SK-N-SH treated with all-trans-retinoic acid at 6 μM for 48 hours (cell line): ENCODE measurements around the gene CKM.

Experiments used
- ATAC-seq: fragments of 200-7000 bp; cut with Tn5 transposase; 3 replicates; pipeline ENCODE4 v1.9.1; 2020; ENCODE audit warnings: mild to moderate bottlenecking, moderate library complexity
- ARNTL ChIP-seq: fragments of 450-650 bp; formaldehyde crosslinking; IDR thresholded peaks from 2 replicates; pipeline ENCODE4 v1.5.0; 2020; ENCODE audit warnings: low read depth, mild to moderate bottlenecking, moderate library complexity, borderline replicate concordance
- BACH2 ChIP-seq: fragments of 250-450 bp; sonication (Bioruptor Pico); IDR thresholded peaks from 2 replicates; pipeline ENCODE4 v1.9.0; 2021; ENCODE audit warnings: mild to moderate bottlenecking, borderline replicate concordance
- CREB5 ChIP-seq: fragments of 250-450 bp; sonication (Bioruptor Pico); IDR thresholded peaks from 2 replicates; pipeline ENCODE4 v1.5.1; 2020; ENCODE audit warnings: low read depth, mild to moderate bottlenecking, moderate library complexity
- CSDC2 ChIP-seq: fragments of 250-450 bp; sonication (Bioruptor Pico); IDR thresholded peaks from 2 replicates; pipeline ENCODE4 v1.5.0; 2020; ENCODE audit warnings: mild to moderate bottlenecking, moderate library complexity
- CSRNP3 ChIP-seq: fragments of 250-450 bp; sonication (Bioruptor Pico); IDR thresholded peaks from 2 replicates; pipeline ENCODE4 v1.5.1; 2021; ENCODE audit warnings: mild to moderate bottlenecking, moderate library complexity
- ESRRG ChIP-seq: fragments of 250-450 bp; sonication (Bioruptor Pico); IDR thresholded peaks from 2 replicates; pipeline ENCODE4 v1.6.1; 2021; ENCODE audit warnings: mild to moderate bottlenecking
- ISL1 ChIP-seq: fragments of 250-450 bp; sonication (Bioruptor Pico); IDR thresholded peaks from 2 replicates; pipeline ENCODE4 v2.1.2; 2022; ENCODE audit warnings: mild to moderate bottlenecking, moderate library complexity
- OSR1 ChIP-seq: fragments of 250-450 bp; sonication (Bioruptor Pico); IDR thresholded peaks from 2 replicates; pipeline ENCODE4 v1.8.0; 2022; ENCODE audit warnings: moderate library complexity, mild to moderate bottlenecking, inconsistent platforms
- POU6F1 ChIP-seq: fragments of 250-450 bp; sonication (Bioruptor Pico); IDR thresholded peaks from 2 replicates; pipeline ENCODE4 v1.8.0; 2021; ENCODE audit warnings: low read depth, mild to moderate bottlenecking, moderate library complexity, borderline replicate concordance
- PPARA ChIP-seq: fragments of 250-450 bp; sonication (Bioruptor Pico); IDR thresholded peaks from 2 replicates; pipeline ENCODE4 v1.5.0; 2020; ENCODE audit warnings: mild to moderate bottlenecking, borderline replicate concordance
- RARB ChIP-seq: fragments of 250-450 bp; sonication (Bioruptor Pico); IDR thresholded peaks from 2 replicates; pipeline ENCODE4 v1.8.0; 2021; ENCODE audit warnings: mild to moderate bottlenecking, moderate library complexity
- SNAI2 ChIP-seq: fragments of 250-450 bp; sonication (Bioruptor Pico); IDR thresholded peaks from 2 replicates; pipeline ENCODE4 v1.5.0; 2020; ENCODE audit warnings: mild to moderate bottlenecking, moderate library complexity
- TCF4 ChIP-seq: fragments of 250-450 bp; sonication (Bioruptor Pico); IDR thresholded peaks from 2 replicates; pipeline ENCODE4 v1.8.0; 2021; ENCODE audit warnings: mild to moderate bottlenecking, moderate library complexity, borderline replicate concordance
- TOX ChIP-seq: fragments of 250-450 bp; sonication (Bioruptor Pico); IDR thresholded peaks from 2 replicates; pipeline ENCODE4 v1.8.0; 2021; ENCODE audit warnings: mild to moderate bottlenecking, moderate library complexity, borderline replicate concordance
- ZC3H10 ChIP-seq: fragments of 250-450 bp; sonication (Bioruptor Pico); IDR thresholded peaks from 2 replicates; pipeline ENCODE4 v1.5.1; 2021; ENCODE audit warnings: mild to moderate bottlenecking, moderate library complexity
- ZFP30 ChIP-seq: fragments of 450-650 bp; formaldehyde crosslinking; IDR thresholded peaks from 2 replicates; pipeline ENCODE4 v1.5.0; 2022; ENCODE audit warnings: mild to moderate bottlenecking, moderate library complexity
- ZNF70 ChIP-seq: fragments of 450-650 bp; formaldehyde crosslinking; IDR thresholded peaks from 2 replicates; pipeline ENCODE4 v1.5.0; 2020; ENCODE audit warnings: mild to moderate bottlenecking, moderate library complexity
- ZNF8 ChIP-seq: fragments of 450-650 bp; formaldehyde crosslinking; IDR thresholded peaks from 2 replicates; pipeline ENCODE4 v1.5.0; 2020; ENCODE audit warnings: mild to moderate bottlenecking, moderate library complexity
- TF ChIP-seq, protein P1 (sequence below): fragments of 250-450 bp; sonication (Bioruptor Pico); IDR thresholded peaks from 2 replicates; pipeline ENCODE4 v1.8.0; 2020; ENCODE audit warnings: mild to moderate bottlenecking, moderate library complexity, borderline replicate concordance
- TF ChIP-seq, protein P2 (sequence below): fragments of 250-450 bp; sonication (Bioruptor Pico); IDR thresholded peaks from 2 replicates; pipeline ENCODE4 v1.5.0; 2020; ENCODE audit warnings: mild to moderate bottlenecking, moderate library complexity

The CKM gene

GRCh38 chr19:45368737-45369340 is 46.2 kb upstream of the CKM start:
- no peak for ATAC-seq
- TF ChIP-seq ZFP30 (CRISPR knock-in tag) (no peak), ZC3H10 (CRISPR knock-in tag) (no peak), OSR1 (CRISPR knock-in tag) (no peak), RARB (CRISPR knock-in tag) (no peak), TOX (no peak), TCF4 (CRISPR knock-in tag) (no peak)

GRCh38 chr19:45368127-45368526 is 45.5 kb upstream of the CKM start:
- TF ChIP-seq SNAI2 (CRISPR knock-in tag) (no peak), POU6F1 (no peak), TOX (no peak), OSR1 (CRISPR knock-in tag) (no peak), ESRRG (CRISPR knock-in tag) (no peak), ZNF70 (no peak), ARNTL (CRISPR knock-in tag) (no peak), CREB5 (CRISPR knock-in tag) (no peak)
- no peak for ATAC-seq

GRCh38 chr19:45364696-45365095 is 42.0 kb upstream of the CKM start:
- TF ChIP-seq ZNF8 (CRISPR knock-in tag) = no peak
- TF ChIP-seq, protein P1, sequence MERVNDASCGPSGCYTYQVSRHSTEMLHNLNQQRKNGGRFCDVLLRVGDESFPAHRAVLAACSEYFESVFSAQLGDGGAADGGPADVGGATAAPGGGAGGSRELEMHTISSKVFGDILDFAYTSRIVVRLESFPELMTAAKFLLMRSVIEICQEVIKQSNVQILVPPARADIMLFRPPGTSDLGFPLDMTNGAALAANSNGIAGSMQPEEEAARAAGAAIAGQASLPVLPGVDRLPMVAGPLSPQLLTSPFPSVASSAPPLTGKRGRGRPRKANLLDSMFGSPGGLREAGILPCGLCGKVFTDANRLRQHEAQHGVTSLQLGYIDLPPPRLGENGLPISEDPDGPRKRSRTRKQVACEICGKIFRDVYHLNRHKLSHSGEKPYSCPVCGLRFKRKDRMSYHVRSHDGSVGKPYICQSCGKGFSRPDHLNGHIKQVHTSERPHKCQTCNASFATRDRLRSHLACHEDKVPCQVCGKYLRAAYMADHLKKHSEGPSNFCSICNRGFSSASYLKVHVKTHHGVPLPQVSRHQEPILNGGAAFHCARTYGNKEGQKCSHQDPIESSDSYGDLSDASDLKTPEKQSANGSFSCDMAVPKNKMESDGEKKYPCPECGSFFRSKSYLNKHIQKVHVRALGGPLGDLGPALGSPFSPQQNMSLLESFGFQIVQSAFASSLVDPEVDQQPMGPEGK (CRISPR knock-in tag) = no peak
- TF ChIP-seq POU6F1 = no peak
- TF ChIP-seq CSDC2 = no peak
- no peak for TF ChIP-seq OSR1 (CRISPR knock-in tag)
- TF ChIP-seq ZC3H10 (CRISPR knock-in tag) = no peak
- TF ChIP-seq TCF4 (CRISPR knock-in tag) = no peak
- ATAC-seq = no peak

DNA sequence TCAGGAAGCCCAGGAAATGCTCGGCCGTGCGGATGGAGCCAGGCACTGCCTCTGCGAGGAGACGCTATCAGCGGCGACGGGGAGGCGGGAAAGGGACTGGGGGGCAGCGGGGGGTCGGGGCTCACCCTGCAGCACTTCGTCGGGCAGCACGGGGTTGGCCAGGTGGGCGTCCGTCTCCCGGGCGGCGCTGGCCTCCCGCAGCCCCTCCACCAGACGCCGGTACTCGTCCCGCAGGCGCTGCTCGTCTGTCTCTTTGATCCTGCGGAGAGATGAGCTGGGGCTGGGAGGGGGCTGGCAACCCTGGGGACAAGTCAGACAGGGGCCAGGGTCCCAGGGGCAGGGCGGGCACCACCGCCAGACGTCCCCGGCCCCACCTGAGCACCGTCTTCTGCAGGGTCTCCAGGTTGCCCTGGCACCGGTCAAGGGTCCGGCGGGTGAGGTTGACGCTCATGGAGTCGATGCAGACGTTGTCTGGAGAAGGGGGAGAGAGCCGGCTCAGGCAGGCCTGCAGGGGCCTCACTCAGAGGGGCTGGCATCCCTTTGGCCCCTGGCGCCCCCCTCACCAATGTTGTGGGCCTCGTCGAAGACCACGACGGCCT is 41.3 kb upstream of the CKM start:
- TF ChIP-seq PPARA (CRISPR knock-in tag) = no peak
- TF ChIP-seq CSDC2 = no peak
- TF ChIP-seq ZFP30 (CRISPR knock-in tag) = no peak
- no peak for ATAC-seq

GRCh38 chr19:45362291-45362690 is 39.6 kb upstream of the CKM start:
- TF ChIP-seq SNAI2 (CRISPR knock-in tag) = no peak
- TF ChIP-seq ESRRG (CRISPR knock-in tag) = no peak
- no peak for TF ChIP-seq ZC3H10 (CRISPR knock-in tag)
- TF ChIP-seq CSRNP3 = no peak
- TF ChIP-seq ZFP30 (CRISPR knock-in tag) = no peak
- TF ChIP-seq ZNF8 (CRISPR knock-in tag) = no peak
- TF ChIP-seq, protein P2, sequence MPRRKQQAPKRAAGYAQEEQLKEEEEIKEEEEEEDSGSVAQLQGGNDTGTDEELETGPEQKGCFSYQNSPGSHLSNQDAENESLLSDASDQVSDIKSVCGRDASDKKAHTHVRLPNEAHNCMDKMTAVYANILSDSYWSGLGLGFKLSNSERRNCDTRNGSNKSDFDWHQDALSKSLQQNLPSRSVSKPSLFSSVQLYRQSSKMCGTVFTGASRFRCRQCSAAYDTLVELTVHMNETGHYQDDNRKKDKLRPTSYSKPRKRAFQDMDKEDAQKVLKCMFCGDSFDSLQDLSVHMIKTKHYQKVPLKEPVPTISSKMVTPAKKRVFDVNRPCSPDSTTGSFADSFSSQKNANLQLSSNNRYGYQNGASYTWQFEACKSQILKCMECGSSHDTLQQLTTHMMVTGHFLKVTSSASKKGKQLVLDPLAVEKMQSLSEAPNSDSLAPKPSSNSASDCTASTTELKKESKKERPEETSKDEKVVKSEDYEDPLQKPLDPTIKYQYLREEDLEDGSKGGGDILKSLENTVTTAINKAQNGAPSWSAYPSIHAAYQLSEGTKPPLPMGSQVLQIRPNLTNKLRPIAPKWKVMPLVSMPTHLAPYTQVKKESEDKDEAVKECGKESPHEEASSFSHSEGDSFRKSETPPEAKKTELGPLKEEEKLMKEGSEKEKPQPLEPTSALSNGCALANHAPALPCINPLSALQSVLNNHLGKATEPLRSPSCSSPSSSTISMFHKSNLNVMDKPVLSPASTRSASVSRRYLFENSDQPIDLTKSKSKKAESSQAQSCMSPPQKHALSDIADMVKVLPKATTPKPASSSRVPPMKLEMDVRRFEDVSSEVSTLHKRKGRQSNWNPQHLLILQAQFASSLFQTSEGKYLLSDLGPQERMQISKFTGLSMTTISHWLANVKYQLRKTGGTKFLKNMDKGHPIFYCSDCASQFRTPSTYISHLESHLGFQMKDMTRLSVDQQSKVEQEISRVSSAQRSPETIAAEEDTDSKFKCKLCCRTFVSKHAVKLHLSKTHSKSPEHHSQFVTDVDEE (CRISPR knock-in tag) = no peak
- TF ChIP-seq POU6F1 = no peak
- no peak for TF ChIP-seq ISL1 (CRISPR knock-in tag)
- no peak for TF ChIP-seq TOX
- no peak for TF ChIP-seq TCF4 (CRISPR knock-in tag)
- TF ChIP-seq ZNF70 = no peak
- no peak for TF ChIP-seq ARNTL (CRISPR knock-in tag)
- TF ChIP-seq BACH2 (CRISPR knock-in tag) = no peak
- no peak for ATAC-seq
